Islet of Langerhans (tissue), 1 donor: Measurements from ENCODE around the gene HNRNPAB.
"Not testable (repeated sequence)": the region's sequence is repeated elsewhere in the genome, so short reads cannot be mapped to it uniquely, and the experiment has no call there.

Experiments
- FAIRE-seq: peaks from one replicate; lab custom pipeline; 2011; peaks lifted over from hg19 to GRCh38; lab: Jason Lieb, UNC

The HNRNPAB gene

DNA sequence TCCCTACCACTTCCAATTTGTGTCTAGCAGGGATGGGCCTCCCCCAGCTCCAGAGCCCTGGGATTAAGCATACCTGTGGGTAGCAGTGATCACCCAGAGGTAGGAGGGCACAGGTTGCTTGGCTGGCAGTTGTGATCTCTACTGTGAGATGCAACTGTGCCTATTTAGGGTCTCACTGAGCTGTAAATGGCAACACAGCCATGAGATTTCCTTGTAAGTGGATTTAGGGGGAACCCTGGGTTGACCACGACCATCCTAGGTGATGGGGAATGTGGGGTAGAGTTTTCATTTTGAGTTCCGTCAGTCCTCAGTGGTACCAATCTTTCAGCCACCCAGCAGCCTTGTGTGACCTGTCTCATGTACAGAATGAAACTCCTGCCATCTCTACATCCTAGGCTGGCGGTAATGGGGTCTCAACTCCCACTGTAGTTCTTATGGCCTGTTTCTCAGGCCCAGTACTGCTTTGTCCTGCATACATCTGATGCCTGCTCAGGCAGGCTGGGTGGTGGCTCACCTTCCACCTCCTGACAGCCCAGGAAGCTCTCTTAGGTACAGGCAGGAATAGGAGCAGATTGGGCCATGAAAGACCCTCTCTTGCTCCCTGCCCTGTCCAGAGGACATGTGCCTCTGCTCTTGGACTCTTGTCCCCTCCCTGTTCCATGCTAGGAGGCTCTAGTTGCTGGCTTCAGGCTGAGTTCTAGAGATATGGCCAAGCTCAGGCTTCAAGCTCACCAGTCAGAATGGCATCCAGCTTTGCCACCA is 8.1 kb downstream of the HNRNPAB start:
- FAIRE-seq: no peak

DNA sequence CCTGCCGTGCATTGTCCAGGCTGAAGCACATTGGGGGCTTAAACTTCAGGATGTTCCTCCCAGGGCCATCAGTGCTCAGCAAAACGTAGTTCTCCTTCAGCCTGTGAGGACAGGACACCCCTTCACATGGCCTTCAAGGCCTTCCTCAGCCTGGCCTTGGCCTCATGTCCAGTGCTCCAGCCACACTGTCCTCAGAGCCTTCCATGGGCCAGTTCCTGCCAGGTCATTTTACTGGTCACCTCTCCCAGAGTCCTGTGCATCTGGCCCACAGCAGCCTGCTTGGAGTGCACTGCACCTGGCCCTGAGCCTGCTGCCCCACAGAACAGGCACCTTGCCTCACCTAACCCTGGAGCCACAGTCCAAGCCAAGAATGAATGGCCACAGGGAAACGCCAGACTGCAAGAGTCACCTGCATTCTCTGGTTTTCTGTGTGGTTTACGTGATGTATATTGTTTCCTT is 8.7 kb downstream of the HNRNPAB start:
- FAIRE-seq: no peak

DNA sequence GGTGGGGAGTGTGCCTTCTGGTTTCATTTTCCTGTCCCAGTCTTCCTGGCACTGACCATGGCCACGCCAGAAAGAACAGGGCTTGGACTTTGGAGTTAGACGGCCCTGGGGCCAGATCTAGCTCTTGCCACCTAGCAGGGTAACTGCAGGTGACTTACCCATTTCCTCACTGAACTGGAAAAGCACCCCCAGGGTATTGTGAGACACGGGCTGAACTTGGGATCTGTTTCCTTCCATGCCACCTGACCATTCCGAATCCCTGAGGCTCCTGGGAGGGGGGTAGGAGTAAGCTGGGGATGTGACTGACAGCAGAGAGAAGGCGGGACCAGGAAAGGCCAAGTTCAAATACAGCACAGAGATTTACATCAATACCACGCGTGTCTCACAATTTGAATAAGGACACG is 9.4 kb downstream of the HNRNPAB start:
- no peak for FAIRE-seq

DNA sequence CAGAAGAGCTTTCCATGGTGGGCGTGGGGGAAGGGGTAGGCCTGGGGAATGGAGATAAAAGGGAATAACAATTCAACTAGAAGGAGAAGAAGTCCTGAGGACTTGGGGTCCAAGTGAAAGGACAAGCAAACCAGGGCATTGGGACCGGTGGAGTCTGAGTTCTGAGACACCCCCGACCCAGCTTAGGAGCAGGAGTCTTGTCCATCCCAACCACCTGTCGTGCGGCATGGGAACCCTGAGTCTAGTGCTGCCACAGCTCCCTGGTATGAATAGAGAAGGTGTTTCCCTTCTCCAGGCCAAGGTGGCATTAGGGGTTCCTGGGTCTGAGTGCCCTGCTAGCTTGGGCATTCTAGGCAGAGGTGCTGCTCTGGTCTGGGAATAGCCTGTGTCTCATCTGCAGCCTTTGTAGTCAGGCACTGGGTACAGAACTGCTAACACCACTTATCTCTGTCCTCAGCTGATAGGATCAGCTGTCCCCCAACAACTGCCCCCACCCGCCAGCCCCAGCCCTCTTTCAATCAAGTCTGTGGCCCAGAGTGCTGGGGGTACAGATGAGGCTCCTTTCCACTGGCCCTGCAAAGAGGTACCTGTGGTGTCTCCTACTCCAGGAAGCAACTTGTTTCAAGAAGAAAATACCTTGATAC is 9.9 kb downstream of the HNRNPAB start:
- FAIRE-seq: no peak

DNA sequence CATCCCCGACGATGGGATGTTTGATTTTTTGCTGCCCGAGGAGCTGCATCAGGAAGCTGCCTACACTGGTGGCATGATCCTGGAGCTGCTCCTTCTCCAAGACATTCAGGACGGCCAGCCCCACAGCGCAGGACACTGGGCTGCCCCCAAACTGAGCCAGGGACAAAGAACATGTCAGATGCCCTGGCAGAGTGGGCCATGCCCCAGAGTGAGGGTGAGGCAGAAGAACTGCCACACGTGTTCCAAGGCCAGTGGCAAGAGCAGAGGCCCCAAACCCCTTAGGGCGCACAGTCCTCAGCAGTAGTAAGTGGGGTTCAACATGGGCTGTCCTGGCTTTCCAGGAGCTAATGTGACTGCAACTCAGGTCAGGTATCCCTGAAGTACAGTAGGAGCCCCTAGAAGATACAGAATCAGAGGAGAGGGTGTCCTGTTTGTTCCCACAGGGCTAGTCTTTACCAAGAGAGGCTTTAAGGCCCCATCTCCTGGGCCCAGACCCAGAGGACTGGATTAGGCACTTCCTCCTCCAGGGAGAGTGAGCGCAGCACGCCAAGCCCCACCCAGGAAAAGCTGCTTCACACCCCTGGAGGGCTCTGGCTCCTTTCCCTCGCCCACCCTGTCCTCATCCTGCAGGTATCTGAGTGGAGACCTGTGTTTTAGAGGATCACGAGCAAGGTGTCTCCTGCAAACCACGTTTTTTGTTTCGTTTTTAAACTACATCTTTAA is 11.1 kb downstream of the HNRNPAB start:
- FAIRE-seq: no peak

DNA sequence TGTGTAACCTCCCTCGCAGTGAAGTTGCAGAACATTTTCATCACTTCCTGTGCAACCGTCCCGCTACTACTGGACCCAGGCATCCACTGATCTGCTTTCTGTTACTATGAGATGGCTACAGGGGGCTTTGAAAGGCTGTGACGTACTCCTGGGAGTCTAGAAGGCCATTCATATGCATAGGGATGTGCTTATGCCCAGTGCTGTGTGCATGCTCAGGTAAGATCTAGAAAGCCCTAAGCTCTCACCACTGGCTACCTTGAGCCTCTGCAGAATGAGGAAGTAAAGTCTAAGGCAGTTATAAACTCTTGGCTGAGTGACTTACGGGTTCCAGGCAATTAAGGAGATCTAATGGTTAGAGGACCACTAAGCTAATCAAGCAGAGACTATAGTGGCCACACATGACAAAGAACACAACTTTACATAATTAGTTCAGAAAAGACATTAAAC is 11.8 kb downstream of the HNRNPAB start:
- no peak for FAIRE-seq

DNA sequence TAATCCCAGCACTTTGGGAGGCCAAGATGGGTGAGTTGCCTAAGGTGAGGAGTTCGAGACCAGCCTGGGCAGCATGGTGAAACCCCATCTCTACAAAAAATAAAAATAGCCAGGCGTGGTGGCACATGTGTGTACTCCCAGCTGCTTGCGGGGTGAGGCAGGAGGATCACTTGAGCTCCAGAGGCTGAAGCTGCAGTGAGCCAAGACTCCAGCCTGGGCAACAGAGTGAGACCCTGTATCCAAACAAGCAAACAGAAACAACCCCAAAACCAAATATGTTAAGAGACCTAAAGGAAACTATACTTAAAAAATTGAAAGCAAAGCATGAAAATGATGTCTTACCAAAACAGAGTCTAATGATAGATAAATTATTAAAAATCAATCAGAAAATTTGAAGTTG is 12.4 kb downstream of the HNRNPAB start:
- no peak for FAIRE-seq

DNA sequence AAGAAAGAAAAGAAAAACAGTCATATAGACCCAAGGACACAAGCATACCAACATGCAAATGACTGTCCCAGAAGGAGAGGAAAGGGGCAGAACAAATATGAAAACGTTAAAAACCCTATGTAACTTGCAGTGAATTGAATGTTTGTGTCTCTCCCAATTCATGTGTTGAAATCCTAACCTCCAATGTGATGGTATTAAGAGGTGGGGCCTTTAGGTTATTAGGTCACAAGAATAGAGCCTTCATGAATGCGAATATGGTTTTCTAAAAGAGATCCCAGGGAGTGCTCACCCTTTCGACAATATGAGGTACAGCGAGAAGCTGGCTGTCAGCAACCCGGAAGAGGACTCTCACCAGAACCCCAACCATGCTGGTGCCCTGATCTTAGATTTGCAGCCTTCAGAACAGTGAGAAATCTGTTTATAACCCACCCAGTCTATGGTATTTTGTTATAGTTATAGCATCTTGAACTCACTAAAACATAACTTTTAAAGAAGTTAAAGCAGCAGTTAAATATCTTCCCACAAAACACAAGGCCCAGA is 14.0 kb downstream of the HNRNPAB start:
- FAIRE-seq: no peak

DNA sequence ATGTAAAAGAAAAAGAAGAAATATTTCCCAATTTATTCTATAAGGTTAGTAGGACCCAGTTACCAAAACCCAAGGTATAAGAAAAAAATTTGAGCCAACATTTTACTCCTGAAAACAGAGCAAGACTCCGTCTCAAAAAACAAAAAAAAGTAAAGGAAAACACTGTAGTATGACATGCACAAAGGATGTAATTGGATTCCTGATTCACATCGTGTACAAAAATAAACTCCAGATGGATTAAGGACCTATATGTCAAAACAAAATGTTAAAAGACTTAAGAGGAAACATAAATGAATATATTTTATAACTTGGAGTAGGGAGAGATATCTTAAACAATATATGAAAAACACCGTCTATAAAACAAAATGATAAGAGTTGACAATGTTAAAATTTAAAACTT is 14.5 kb downstream of the HNRNPAB start:
- no peak for FAIRE-seq

DNA sequence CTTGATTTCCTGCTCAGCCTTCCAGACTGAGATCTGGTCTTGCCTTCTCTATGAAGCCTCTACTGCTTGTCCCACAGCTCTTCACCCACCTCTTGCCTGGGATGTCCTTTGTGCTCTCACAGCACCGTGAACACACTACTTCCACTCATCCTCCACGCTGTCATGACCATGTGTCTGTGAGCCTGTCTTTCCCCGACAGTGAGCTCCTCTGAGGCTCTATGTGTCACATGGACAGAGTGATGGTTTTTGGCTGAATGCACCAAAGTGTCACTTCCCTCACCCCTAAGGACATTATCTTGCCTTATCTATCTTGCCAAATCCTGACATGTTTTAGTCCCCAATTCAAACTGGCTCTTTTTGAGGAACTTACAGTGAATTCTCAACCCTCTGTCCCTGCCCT is 16.9 kb downstream of the HNRNPAB start:
- no peak for FAIRE-seq

DNA sequence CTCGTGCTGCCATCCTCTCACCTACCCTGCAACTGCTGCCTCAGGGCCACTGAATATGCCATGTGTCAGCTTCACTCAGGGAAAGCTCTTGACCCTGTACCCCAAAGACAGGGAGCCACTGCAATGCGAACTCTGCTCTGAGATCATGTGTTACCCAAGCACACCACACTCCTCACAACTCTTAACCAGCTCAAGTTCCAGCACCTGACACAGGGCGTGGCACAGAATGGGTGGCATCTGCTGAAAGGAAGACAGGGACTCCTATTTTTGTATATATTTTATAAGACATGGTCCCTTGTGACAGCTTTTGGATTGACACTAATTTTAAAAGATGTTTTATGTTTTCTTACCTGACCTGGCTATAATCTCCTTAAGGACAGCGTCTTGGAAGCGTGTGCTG is 17.5 kb downstream of the HNRNPAB start:
- FAIRE-seq: no peak

DNA sequence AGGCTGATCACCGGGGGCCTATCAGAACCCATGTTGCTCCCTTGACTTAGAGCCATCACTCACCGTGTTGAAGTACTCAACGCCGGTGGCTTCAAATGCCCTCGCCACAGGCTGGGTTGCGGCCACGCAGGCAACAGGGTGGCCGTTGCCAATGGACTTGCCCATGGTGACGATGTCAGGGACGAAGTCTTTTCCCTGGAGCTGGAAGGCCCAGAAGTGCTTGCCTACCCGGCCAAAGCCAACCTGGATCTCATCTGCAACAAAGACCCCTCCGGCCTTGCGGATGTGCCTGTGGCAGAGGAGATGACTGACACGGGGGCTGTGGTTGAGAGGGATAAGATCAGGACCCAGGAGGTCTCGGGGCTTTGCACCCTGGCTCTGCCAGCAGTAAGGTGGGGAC is 18.0 kb downstream of the HNRNPAB start:
- FAIRE-seq: no peak

DNA sequence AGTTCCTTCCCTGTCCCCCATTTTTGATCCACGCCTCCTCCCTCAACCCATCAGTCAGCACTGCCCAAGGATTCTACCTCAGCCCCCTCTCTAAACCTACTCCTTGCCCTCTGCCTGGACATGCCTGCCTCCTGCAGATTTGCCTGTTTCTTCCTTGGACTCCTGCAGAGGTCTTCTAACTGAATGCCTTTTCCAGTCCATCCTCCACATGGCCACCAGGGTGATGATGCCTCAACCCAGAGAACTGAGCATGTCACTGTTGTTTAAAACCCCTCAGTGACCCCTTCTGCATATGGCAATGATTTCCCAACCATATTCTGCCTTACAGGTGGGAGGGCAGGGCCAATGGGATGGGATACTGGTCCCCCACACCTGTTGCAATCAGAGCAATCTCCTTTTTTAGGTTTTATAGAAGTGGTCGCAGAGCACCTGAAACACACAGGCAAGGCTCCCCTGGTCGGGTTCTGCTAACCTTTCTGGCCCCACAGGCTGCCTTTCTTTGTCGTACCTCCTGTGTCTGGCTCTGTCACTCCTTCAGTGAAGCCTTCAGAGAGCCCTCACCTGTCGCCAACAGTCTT is 19.0 kb downstream of the HNRNPAB start:
- FAIRE-seq: no peak

DNA sequence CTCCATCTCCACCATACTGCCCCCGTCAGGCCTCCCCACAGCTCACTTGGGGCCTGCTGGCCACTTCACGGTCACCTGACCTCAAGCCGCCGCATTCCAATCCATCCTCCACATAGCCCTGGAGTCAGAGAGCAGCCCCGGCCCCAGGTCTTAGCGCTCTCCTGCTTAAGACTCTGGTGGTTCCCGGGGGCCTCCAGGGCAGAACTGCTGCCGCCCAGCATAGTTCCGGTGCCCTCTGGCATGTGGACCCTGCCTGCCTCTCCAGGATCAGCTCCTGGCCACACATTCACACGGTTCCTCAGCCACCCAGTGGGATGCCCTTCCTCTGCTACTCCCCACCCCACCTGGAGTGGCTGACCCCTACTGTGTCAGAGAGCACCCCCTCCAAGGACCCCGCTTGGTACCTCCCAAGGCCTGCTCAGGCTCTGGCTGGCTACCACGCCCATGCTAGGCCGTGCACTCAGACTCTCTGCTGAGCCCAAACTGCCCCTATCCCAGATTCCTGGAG is 19.5 kb downstream of the HNRNPAB start:
- FAIRE-seq: no peak

DNA sequence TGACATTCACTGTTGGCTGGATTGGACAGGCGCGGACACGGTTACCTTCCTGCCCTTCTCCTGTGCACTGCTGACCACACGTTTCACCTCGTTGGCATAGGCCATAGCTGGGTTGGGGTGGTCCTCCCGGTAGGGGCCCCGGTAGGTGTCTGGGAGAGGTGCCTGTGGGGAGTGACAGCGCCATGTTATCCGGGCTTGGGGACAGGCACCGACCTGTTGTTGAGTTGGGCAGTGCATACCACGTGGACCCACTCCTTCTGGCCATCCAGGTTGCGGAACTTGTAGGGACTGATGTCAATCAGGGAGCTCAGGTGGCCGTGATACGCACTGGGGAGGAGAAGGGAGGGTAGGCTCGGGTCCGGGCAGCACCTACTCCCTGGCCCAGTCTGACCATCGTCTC is 20.1 kb downstream of the HNRNPAB start:
- FAIRE-seq: no peak

DNA sequence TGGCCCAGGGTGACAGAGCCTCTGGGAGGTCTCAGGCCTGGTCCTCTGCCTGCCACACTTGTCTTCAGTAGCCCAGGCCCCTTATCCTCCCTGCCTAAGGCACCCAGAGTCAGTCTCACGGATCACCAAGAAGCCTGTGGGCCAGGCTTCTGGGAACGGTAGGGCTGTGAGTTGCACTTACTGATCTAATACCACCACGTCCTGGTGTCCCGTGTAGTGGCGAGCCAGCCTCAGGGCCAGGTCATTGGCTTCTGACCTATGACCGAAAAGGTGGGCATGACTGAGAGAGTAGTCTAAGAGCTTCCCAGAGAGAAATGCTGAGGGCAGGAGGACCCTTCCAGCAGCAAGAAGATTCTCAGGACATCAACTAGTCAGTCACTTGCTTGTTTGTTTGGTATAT is 20.8 kb downstream of the HNRNPAB start:
- no peak for FAIRE-seq

DNA sequence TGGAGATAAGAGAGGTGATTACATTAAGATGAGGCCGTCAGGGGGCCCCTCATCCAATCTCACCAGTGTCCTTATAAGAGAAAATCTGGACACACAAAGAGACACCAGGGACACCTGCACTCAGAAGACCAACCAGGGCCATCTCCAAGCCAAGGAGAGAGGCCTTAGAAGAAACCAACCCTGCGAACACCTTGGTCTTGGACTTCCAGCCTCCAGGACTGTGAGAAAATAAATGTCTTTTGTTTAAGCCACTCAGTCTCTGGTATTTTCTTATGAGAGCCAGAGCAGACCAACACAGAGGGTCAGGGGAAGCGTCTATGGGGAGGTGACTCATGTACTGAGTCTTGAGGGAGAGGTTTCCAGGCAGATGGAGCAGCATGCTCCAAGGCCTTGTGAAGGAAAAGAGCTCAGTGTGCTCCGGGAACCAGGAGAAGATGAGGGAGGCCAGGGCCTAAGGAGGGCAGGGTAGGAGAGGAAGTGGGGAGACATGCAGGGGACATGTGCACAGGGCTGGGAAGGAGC is 22.9 kb downstream of the HNRNPAB start:
- FAIRE-seq: no peak

DNA sequence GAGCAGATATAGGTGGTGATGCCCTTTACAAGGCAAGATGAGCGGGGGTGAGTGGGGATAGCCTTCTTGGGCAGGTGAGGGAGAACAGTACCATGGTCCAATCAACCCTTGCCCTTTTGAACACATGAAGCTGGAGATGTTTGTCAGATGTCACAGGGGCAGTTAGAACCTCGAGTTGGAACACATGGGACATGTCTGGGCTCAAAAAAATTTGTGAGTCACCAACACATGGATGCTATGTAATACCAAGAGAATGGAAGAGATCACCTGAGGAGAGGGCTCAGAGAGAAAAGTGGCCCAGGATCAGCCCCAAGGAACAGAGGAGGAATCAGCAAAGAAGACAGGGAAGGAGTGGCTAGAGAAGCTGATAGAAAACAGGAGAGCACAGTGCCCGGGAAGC is 23.6 kb downstream of the HNRNPAB start:
- FAIRE-seq: no peak

DNA sequence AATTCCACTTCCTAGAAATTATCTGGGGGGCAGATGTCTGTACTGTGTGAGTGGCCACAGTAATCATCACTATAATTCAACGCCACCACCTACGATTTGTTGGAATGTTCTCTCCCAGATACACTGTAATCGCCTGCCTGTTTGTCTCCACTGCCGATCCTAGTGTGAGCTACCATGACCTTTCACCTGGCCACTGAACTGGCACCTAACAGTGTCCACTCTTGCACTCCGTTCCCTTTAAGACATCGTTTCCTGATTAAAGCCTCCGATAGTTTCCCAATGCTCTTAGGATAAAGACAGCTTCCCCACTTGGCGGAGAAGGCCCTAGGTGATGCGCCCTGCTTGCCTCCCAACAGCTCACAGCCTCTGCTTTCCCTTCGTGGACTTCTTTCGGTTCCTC is 24.3 kb downstream of the HNRNPAB start:
- FAIRE-seq: no peak

DNA sequence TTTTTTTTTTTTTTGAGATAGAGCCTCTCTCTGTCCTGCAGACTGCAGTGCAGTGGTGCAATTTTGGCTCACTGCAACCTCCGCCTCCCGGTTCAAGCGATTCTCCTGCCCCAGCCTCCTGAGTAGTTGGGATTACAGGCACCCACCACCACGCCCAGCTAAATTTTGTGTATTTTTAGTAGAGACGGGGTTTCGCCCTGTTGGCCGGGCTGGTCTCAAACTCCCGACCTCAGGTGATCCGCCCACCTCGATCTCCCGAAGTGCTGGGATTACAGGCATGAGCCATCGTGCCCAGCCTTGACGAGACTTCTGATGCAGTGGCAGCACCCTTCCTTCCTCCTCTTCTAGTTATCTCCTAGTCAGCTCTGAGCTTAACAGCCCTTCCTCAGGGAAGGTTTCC is 24.8 kb downstream of the HNRNPAB start:
- FAIRE-seq: not testable (repeated sequence)

DNA sequence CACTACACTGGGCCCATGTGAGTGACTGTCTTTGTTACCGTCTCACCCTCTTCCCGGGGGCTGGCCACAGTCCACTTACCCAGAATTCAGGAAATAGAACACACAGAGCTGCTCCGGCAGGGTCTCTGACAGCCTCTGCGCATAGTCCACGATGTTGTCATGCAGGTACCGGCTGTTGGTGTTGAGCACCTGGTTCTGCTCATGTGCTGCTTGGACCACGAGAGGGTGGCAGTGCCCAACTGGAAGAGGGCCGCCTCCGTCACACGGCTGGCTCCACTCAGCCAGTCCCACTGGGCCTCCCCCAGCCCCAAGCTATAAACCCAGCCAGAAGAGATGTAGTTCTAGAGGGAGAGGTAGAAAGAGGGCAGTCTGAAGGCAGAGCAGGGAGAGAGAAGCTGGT is 25.5 kb downstream of the HNRNPAB start:
- no peak for FAIRE-seq

DNA sequence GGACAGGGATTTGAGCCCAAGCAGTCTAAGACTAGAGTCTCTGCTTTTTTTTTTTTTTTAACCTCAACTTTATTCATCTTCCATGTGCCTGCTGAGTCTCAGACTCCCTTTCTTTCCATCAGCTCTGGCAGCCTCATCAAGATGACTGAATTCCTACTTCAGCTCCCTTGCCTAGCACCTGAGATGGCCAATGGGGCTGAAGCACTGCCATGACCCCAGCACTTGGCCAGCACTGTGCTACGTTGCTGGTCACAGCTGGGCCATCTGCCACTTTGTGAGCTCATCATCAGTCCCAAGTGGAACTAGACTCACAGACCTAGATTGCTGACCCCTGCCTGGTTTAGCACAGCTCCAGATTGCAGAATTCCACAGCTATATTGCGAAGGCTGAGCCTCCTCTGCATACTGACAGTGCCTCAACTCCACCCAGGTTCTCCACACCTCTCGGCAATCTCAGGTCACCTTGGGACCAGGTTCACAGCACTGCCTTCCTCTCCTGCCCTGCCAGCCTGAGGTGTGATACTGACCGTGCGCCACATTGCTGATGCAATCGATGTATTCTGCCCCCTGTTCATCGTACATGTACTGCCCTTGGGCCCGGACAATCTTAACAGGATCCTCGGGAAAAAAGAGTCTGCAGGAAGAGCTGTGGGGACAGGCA is 26.7 kb downstream of the HNRNPAB start:
- no peak for FAIRE-seq
